GM19468 (cell line): ENCODE results near the gene PLXNA2.

Experiments
- ATAC-seq: cut with Tn5 transposase; IDR thresholded peaks from one replicate; pipeline ENCODE4 v1.9.1; 2021; ENCODE audit warnings: mild to moderate bottlenecking, moderate library complexity, moderate number of reproducible peaks; ENCODE audit not compliant: unreplicated experiment; ENCODE audit errors: extremely low read depth

Gene PLXNA2

DNA sequence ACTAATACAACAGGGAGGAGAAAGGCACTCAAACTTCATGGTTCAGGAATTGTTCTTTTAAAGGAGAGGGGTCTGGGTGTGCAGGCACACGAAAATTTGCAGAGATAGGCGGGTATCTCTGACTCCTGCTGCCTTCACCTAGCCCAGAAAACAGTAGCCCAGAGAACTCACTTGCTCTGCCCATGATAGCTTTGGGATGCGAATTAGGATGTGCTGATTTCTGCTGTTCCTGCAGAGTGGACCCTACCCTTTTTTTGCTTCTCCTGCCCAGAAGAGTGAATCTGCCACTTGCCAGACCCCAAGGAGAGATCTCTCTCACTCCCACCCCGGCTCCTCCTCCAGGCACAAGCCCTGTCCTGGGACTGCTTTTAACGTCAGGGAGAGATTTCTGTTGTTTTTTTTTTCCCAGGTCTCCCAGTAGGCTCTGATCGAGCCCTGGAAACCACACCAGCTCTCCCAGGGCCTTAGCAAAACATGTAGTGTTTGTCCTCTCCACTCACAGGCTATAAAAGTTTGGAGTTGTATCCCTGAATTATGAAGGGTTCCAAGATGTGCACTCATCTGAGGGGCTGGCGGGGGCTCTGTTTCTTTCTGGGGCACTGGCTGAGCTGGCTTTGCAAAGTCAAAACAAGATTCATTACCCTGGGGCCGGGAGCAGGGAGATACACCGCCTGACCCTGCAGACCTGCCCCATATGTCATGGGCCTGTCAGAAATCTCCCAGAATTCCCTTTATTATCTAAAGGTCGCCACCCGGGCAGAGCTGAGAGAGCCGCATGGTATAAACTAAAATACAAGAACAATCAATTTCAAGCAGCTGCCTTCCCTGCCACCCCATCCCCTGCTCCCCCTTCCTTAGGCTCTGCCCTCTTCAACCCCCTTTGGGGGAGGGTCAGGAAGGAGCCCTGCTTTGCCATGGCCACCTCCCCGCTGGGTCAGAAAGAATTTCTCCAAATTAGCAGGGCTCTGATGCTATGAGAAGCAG, 17.9 kb downstream of the PLXNA2 start:
- ATAC-seq = no peak

DNA sequence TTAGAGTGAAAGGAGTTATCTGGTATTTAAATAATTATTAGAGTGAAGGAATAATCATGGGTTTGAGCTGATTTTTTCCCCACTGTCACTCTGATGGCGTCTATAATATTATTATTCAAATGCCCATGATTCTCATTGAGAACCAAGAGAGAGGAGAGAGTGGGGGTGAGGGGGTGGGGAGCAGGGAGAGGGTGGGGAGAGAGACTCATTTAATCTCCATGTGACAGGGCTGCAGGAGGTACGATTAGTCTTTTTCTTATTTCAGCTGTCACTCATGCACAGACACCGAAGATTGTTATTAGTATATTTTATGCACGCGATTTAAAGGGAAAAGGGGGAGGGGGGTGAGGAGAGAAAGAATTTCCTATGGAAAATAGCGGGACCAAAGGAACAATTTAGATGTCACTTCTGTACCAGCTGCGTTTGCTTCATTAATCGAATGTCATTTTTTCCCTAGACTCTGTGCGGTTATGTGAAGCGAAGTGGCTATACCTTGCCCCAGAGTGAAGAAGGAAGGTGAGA, 19.9 kb downstream of the PLXNA2 start:
- ATAC-seq = no peak

DNA sequence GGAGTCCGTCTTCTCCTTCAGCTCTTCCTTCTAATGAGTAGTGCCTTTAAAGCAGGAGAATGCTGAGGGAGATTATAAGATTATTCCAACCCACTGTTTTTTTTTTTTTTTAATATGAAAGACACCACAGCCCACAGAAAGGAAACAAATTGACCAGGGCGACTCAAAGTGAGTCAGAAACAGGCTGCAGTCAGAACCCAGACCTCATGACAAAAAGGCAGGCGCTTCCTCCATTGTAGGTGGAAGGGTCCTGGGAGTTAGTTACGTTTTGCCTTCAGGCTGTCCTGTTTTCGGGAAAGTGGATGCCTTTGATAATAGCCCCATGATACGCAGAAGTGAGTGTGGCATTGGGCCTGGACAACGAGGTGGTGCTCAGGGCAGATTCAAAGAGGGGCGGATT, 21.0 kb downstream of the PLXNA2 start:
- ATAC-seq = no peak

DNA sequence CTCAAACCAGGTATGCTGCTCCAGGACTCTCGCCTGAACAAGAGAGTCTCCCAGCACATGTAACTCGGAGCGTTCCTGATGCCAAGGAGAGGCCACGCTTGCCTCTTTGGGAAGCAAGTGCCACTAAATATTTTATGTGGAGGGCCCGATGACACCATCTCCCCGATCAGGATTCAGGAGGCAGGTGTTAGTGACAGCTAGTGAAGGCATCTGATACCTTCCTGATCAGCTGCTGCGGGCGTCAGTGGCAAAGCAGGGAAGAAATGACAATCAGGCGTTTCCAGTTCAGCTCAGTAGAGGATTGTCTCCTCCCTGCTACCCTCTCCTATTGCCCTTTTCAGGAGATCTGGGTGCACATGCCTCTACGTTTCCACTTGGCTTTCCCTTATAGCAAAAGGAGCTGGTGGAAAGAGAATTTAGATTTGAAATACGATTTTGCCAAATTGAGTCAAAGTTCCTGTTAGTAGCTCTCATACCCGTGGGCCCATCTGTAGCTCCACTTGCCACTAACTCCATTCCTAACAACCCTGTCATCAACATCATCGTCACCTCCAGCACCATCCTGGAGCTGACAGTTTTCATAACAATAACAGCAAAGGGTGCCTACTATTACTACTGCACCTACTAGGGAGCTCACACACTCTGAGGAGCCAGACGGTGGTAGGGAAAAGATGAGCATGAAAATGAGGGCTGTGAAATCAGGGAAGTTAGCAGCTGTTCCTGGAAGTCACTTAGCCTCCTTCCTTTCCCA, 21.6 kb downstream of the PLXNA2 start:
- ATAC-seq = no peak

DNA sequence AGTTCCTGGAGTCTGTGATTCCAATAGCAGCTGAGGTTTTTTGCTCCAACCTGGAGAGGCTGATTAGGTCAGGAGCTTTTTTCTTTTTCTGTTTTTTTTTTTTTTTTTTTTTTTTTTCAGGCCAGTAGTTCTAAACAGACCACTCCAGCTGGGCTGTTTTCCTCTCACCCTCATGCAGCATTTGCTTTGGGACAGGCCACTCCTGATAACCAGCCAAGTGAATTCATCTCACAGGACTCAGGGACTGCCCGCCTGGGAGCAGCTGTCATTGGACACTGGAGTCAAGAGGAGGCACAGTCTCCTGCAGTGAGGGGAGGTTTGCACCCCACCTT, 22.9 kb downstream of the PLXNA2 start:
- ATAC-seq = no peak

DNA sequence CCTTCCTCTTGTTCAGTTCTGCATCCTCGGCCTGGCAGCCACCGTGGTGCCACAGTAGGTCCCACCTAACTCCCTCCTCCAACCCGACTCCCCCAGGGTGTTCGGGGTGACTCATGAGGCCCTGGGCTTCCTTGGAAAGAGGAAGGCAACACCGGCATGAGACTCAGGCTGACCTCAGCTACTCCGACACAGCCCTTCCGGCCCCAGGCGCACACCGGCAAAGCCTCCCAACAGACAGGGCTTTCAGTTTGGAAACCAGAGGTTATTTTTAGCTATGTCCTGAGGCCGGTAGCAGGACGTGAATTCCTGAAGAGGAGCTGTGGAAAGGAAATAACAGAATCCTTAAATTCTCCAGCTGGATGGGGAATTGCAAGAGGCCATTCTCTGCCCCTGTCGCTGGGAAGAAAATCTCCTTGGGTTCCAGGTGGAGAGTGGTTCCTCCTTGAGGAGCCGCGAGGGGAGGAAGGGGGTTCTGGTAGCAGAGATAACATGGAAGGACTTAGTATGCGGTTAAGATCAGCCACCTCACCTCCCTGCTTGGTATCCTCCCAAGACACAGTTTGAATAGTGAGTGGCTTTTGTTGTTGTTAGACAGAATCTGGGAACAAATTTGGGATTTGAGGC, 24.4 kb downstream of the PLXNA2 start:
- no peak for ATAC-seq

DNA sequence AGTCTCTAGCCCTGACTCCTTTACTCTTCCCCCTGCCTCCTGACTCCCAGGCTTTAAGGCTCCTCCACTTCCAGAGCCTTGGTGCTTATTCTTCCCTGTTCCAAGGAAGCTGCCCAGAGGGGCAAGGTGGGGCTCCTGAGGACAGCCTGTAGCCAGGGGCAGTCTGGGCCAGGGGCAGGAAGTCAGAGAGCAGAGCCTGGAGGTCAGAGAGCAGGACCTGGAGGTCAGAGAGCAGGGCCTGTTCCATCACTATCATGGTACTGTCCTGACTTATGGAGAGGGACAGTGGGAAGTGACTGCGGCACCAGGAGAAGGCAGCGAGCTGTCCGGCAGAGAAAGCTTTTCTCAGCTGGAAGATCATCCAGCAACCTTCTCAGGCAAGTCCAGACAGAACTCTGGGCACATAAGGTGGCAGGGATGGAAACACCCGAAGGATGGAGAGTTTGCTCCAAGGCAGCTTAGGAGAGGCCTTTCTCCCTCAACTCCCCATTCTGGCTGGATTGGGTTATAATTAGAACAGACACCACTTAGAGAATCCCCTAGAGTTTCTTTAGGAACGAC, 25.0 kb downstream of the PLXNA2 start:
- no peak for ATAC-seq

DNA sequence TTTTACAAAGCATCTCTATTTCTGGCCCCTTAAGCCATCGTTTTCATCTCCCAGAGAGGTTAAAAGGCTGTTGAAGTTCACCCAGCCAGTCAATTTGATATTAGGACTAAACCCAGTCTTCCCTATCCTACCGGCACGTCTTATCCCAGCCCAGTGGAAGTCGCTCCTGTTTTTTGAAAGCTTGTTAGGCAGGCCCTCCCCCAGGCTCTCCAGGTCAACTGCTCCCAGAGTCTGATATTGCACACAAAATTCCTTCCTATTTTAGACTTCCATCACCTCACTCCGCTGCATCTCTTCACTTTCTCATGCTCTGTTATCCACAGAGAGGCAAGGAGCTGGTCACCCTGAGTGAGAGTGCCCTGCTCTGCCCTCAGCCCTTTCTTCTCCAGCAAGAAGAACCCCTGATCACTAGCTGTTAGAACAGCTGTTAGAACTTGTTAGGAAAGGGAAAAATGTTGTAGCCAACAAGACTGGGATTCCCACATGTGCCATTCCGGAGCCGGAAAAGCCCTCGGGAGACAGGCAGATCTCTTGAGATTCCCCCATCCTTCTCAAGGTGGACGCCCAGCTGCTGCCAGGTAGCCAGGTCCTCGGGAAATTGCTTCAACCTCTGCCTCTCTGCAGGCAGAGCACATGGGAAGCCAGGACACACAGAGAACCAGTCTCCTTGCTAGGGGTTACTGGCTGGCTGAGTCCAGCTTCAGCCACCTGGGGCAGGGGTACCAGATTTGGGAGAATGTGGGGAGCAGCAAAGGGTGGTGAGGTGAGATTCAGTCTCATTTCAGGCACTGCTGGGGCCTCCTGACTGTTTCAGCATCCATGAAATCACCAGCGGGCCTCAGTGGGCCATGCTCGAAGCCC, 25.7 kb downstream of the PLXNA2 start:
- no peak for ATAC-seq

DNA sequence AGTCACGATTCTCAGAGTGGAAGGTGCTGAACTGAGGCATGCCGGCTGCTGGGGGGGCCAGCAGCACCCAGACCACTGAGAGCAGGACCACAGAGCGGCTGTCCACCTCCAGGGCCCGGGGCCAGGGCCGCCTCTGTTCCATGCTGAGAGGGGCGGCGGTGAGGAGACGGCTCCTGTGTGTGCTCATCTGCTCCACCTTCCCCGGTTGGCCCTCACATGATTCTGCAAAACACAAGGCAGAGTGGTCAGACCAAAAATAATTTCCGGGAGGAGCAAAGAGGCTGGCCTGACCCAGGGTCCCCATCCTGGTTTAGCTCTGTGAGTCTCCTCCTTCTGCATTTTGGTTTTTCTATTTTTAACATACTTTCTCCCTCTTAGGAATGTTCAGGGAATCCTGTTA, 26.4 kb downstream of the PLXNA2 start:
- ATAC-seq = no peak

DNA sequence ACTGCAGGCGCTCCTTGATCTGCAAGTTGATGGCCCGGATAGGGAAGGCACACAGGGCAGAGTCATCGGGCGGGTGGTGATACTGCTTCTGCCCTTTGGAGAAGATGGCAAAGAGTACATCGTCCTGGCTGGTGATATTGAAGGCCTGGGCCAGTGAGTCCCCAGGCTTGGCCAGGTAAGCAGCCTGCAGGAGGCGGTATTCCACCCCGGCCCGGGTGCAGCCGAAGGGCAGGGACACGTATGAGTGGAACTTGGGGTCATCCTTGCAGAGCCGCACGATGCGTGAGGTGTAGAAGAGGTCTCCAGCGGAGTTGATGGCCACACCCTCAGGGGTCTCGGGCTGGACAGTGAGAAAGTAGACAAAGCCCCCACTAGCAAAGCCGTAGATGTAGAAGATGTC, 27.4 kb downstream of the PLXNA2 start:
- no peak for ATAC-seq

DNA sequence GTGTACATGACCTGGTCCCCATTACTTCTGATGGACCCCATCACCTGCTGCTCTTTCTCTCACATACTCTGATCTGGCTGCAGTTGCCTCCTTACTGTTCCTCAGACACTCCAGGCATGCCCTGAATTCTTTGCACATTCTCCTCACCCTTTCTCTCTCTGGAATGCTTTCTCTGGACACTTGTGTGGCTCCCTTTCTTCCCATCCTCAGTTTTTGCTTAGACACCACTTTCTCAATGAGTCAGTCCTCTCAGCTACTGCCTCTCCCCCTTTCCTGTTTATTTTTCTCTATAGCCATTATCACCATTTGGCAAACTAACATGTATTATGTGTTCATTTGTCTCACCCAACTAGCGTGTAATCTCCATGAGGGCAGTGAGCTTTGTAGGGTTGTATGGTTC, 28.1 kb downstream of the PLXNA2 start:
- ATAC-seq = no peak

DNA sequence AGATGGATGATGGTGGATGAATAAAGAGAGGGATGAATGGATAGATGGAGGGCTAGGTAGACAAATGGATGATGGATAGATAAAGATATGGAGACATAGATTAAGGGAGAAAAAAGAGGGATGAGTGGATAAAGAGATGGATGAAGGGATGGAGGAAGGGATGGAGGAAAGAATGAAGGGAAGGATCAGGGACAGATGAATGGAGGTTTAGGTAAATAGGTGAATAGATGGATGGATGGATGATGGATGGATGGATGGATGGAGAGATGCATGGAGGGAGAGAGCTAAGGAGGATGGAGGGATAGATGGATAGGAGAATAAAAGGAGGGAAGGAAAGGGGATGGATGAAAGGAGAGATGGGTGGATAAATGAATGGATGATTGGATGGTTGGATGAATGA, 28.8 kb downstream of the PLXNA2 start:
- no peak for ATAC-seq

DNA sequence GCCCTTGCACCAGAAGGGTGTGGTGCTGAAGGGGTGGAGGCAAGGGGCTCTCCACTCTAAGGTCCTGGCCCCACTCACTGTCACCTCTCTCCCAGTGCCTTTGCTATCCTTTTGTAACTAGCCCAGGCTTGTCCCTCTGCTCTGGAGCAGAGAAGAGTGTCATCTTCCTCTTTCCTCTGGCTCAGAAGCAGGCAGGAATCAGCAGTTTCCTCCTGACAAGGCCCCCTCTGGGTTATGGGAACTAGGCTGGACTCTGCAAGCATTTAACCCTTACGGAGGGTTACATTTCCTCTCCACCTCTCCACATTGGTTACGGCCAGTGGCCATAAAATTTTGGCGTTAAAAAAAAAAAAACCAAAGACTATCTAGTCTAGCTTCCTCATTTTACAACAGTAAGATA, 30.4 kb downstream of the PLXNA2 start:
- no peak for ATAC-seq

DNA sequence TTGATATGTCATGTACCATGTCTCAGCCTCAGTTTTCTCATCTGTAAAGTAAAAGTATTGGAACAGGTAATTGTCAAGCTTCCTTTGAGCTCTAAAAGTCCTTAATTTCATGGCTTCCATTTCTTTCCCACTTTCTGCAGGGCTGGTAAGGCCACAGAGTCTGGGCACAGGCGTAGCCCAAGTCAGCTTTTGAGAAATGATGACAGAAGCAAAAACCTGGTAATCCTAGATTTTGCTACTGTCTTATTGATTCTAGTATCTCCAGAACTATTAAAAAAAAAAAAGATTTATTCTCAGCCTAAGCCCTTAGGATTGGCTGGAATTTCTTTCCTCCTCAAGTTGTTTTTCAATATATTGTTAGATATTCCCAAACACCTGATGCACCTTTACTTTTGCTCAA, 31.3 kb downstream of the PLXNA2 start:
- ATAC-seq = no peak

DNA sequence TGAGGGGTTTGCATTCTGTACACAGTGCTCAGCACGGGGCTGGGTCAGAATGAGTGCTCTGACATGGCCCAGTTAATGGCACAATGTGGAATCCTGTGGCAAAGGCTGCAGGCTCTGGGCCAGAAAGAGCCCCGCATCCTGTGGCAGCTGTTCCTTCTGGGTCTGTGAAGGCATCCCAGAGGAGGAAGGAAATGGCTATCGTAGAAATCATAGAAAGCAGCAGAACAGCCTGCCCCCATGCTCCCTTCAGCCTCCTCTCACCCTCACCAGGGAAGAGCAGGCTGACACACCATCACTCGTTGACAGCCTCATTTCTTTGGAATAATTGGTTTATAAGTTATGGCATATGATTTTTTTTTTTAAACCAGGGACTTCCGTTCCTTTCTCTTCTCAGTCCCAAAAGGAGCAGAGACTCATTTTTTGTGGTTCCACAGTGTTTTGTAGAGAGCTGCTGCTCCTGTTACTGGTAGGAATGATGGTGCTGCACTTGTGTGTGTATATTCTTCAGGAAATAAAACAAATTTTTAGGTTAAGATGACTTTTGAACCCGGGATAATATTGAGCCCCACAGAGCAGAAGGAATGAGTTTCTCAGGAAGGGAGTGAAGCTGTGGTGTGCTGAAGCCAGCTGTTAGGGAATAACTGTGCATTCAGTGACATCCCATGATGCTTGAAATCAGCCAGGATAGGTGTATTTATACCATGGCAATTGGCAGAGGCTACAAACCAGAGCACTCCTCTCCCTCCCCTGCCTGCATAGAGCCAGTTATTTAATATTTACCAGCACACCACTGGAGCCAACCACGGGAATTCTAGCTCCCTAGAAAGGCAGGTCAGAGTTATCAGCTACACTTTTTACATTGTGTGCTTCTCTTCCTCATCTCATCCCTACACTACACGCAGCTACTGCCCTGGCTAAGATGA, 32.0 kb downstream of the PLXNA2 start:
- no peak for ATAC-seq

DNA sequence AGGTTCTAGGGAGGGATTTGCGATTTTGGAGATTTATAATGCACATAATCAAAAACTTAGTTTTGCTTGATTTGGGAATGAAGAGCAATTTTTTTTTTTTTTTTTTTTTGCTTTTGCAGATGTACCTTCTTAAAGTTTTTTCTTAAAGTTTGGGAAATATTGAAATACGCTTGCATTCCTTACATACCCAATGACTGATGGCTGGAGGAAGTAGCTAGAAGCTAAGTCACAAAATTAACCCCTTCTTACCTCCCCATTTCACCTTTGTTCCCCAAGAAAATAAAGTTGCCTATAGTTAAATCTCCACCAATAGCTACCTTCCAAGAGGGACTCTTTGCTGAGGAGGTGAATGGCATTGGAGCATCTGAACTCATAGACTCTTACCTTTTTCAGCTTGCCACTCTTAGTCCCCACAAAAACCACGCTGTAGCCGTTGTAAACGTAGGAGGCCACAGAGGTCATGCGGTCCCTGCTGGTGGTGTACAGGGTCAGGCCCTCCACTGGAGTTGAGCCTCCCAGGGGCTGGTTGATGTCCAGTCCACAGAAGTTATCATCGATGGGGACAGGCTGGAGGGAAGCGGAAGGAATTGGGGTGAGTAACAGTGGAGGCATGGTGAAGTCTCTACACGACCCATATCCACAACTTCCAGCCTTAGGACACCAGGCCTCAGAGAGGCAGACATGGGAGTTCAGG, 34.1 kb downstream of the PLXNA2 start:
- ATAC-seq = no peak

DNA sequence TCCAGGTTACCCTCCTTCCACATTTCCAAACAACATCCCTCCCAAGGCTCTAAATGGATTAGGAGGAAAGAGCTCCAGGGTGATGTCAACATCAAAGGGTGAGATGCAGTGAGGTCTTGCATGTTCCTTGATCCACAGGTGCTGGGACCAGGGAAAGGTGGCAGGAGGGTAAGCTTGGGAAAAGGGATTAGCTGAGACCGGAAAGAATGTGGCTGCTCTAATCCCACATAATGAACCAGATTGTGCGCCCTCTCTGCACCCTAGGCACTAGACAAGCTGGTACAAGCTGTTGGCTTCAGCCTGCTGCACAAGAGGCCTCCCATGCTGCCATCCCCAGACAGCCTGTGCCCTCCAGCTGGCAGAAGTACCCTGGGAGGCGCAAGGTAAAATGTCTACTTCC, 34.9 kb downstream of the PLXNA2 start:
- ATAC-seq = no peak

DNA sequence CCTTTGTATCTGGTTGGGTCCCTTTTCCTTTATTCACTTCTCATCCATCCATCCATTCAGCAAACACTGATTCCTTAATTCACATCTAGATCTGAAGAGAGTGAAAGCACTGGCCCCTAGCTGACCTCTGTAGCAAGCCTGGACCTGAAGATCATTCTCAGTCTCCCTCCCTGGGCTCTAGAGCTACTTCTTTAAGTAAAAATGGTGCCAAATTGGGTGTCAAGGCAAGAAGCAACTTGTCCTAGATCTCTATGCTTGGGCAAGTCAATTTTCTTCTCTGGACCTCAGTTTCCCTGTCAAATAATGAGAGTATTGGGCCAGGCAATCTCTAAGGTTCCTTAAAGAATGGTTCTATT, 36.1 kb downstream of the PLXNA2 start:
- ATAC-seq = no peak
